Stimulated activated CD8-positive, alpha-beta memory T cell treated with anti-CD3 and anti-CD28 coated beads, Interleukin-4, amount 100 ng/mL, for 48 hours (primary cell): Measurements from ENCODE around the gene FLRT1.
A peak's percentile ranks its signal among the peaks of the same experiment; 100 is the strongest.

Experiments used
- DNase-seq: peaks from one replicate; pipeline ENCODE4 v3.0.0-alpha.2; 2020

The FLRT1 gene

GRCh38 chr11:64035576-64035975 lies at the start of gene FLRT1:
FLRT1 (plus strand) TSS chr11:64035931; CDS start chr11:64116268, 80,337 bp downstream.
- no peak for DNase-seq

- DNase-seq = peak; percentile 92
These were observed 49.4 kb upstream of the FLRT1 start, which contains the start of gene OTUB1 for GRCh38 chr11:63986156-63986931. OTUB1 (plus strand) TSS chr11:63986438; CDS start chr11:63986457, 19 bp downstream.

DNA sequence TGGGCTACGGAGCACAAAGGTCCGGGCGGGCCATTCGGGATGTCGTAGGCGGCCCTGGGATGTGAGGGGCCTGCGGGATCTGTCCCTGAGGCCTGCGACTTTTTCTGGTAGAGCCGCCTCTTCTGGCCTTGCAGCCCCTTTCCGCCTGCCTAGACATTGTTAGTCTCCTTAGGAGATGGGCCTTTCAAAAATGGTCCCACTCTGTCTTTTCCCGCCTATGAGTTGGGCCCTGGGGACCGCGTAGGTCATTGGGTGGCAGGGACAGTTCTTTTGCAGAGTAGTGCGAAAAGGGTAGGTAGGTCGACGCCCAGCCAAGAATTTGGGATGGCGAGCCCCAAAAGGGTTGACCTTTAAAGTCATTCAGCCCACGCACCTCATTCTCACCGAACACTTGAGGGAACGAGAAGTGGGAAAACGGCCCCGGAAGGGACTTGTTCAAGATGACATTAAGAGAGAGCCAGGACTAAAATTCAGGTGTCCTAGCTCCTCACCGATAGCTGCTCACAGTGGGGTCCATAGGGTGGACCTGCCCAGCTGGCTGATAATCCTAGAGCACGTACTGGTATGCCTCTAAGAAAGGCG lies 48.7 kb upstream of the FLRT1 start:
- DNase-seq = no peak

DNA sequence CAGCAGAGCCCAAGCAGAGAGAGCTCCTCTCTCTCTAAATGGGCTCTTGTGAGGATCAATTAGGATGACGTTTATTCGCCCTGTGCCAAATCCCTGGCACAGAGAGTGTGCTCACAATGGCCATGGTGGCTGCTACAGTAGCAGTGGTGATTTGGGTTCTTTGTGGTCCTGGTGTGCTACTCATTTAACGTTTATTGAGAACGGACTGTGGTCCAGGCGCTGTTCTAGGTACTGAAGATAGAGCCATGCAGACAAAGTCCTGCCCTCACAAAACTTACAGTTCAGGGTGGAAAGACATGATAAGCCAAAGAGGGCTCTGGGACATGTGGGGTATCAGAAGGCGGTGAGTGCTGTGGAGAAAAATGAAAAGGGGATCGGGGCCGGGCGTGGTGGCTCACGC lies 44.2 kb upstream of the FLRT1 start:
- no peak for DNase-seq

DNA sequence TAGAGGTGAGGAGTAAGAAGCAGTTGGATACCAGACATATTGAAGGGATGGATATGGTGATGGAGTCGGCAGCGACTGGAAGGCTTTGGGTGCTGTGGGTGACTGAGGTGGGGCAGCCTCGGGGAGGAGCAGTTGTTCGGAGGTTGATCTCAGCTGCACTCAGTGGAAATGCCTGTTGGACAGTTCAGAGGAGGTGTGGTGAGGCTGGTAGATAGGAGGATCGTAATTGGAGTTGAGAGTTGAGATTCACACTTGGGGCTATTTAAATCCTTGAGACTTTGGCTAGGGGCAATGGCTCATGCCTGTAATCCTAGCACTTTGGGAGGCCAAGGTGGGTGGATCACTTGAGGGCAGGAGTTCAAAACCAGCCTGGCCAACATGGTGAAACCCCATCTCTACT lies 42.6 kb upstream of the FLRT1 start:
- no peak for DNase-seq

GRCh38 chr11:63993993-63994392 lies 41.7 kb upstream of the FLRT1 start:
- no peak for DNase-seq

- DNase-seq = no peak
These were observed 39.2 kb upstream of the FLRT1 start for GRCh38 chr11:63996512-63996911.

DNA sequence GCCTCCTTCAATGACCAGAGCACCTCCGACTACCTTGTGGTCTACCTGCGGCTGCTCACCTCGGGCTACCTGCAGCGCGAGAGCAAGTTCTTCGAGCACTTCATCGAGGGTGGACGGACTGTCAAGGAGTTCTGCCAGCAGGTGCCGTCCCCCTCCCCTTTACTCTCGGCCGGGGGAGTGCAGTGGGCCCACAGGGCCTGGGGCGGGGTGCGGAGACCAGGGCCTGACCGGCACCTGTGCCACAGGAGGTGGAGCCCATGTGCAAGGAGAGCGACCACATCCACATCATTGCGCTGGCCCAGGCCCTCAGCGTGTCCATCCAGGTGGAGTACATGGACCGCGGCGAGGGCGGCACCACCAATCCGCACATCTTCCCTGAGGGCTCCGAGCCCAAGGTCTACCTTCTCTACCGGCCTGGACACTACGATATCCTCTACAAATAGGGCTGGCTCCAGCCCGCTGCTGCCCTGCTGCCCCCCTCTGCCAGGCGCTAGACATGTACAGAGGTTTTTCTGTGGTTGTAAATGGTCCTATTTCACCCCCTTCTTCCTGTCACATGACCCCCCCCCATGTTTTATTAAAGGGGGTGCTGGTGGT lies 38.5 kb upstream of the FLRT1 start:
- no peak for DNase-seq

- DNase-seq = no peak
These were observed 37.9 kb upstream of the FLRT1 start for GRCh38 chr11:63997801-63998337.

GRCh38 chr11:63998558-63999348 lies 37.0 kb upstream of the FLRT1 start:
- DNase-seq = no peak

DNA sequence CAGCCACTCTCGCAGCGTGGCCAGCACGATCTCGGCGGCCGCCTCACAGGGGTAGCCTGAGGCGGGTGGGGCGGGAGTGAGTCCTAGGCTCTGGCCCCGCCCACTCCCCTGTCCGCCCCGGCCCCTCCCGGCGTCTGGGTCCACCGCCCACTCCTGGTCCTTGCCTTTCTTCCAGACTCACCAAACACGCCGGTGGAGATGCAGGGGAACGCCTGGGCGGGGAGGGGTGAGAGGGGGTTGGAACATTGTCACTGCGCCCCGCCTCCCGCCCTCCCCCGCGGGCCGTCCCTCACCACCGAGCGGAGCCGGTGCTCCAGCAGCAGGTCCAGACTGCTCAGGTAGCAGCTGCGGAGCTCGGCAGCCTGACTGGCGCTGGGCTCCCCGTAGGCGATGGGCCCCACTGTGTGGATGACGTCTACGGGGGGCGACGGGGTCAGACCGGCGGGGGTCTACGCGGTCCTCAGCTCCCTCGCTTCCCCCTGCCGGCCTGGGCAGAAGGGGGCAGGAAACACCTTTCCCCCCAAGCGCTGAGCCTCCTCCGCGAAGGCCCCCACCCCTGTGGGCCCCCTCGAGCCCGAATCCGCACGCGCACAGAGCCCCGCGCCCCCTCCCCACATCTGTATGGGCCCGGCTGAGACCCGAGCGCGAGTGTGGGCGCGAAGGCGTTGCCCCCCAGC lies 36.2 kb upstream of the FLRT1 start:
- DNase-seq = peak; percentile 74

- DNase-seq = peak; percentile 78
These were observed 35.5 kb upstream of the FLRT1 start for GRCh38 chr11:64000026-64000739.

GRCh38 chr11:64000740-64001483 lies 34.8 kb upstream of the FLRT1 start:
- no peak for DNase-seq

- no peak for DNase-seq
These were observed 34.0 kb upstream of the FLRT1 start for GRCh38 chr11:64001484-64002420.

- no peak for DNase-seq
These were observed 31.7 kb upstream of the FLRT1 start for GRCh38 chr11:64003807-64004589.

DNA sequence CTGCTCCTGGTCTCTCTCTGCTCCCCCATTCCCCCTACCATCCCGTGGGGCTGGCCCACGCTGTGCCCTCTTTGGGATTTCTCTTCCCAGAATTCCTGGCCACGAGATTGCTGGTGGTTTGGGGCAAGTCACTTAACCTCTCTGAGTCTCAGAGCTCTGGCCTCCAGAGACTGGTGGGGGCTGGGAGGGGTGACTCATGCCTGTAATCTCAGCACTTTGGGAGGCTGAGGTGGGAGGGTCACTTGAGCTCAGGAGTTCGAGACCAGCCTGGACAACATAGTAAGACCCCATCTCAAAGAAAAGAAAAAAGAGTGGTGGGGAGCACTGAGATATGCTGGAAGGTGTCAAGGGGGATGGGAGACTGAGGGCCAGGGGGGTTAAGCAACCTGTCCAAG lies 31.1 kb upstream of the FLRT1 start:
- DNase-seq = no peak

DNA sequence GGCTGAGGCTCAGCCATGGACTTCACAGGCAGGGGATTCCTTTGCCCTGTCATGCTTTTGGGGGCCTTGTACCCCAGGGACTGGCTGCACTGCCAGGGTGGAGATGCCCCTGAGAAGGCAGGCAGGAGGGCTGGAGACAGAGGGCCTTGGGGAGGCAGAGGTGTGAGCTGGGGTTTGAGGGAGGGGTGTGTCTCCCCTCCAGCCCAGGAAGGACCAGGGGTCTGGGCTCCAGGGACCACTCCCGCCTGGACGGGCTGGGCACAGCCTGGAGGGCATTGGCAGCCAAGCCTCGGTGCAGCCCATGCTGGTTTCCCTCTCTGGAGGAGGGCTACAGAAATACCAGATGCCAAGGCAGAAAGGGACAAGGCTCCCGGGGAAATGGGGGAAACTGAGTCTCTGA lies 30.0 kb upstream of the FLRT1 start:
- DNase-seq = no peak

DNA sequence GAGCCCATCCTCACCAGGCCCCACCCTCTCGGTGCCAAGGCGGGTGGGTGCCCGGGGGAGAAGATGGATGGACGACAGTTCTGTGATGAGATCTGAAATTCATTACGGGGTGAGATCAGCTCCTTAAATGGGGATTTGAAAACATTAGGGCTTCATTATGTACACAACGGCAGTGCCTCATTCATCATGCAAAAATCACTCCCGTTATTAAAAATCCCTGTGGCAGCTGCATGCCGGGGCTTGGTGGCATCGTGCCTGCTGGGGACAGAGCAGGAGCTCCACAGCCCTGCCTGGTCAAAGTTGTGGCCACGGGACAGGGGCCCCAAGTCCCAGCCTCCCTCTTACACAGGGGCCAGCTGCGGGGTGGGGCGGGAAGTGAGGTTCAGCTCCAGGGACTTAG lies 29.3 kb upstream of the FLRT1 start:
- no peak for DNase-seq

DNA sequence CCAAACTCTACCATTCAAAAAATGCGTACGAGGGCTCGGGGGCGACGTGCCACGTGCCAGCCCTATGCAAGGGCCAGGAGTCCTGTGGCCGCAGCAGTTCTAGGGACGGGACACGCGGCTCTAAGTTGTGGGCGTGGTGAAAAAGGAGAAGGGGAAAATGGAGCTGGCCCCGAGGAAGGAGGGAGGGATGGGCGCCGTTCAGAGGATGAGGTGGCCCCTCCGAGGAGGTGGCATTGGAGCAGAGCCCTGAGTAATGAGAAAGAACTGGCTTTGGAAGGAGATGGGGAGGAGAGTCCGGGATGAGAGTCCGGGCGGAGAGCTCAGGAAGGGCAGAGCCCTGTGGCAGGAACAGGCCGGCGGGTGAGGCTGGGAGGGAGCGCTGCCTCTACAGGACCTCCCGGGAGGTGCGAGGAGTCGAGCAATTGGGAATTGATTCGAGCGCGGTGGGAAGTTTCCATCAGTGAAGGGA lies 28.5 kb upstream of the FLRT1 start:
- DNase-seq = no peak
